Immature natural killer cell (primary cell): ENCODE results near the gene APEX1. TPM values are rescaled to one million over a fixed set of nuclear protein-coding genes. Genes with fewer than 3 reads are reported as not detected.

ENCODE experiments used
- DNase-seq, 3 donors: peaks; one replicate each; pipeline ENCODE4 v3.0.0; 2022; ENCODE audit warnings: mixed read lengths in 1 of 3
- H3K27ac Mint-ChIP-seq, 6 donors: one replicate each; pipeline ENCODE4 v1.8.0; 2020; ENCODE audit warnings: mixed read lengths in 6 of 6, mild to moderate bottlenecking in 5 of 6, inconsistent platforms in 4 of 6, moderate library complexity in 3 of 6
- H3K27me3 Mint-ChIP-seq, 3 donors: one replicate each; pipeline ENCODE4 v1.8.0; 2020 to 2021; ENCODE audit warnings: low read depth in 3 of 3, mild to moderate bottlenecking in 3 of 3, mixed read lengths in 3 of 3, moderate library complexity in 3 of 3, inconsistent platforms in 1 of 3
- H3K36me3 Mint-ChIP-seq, 3 donors: one replicate each; pipeline ENCODE4 v1.8.0; 2020; ENCODE audit warnings: mixed read lengths in 3 of 3, inconsistent platforms in 2 of 3, mild to moderate bottlenecking in 2 of 3
- H3K4me1 Mint-ChIP-seq, 2 donors: one replicate each; pipeline ENCODE4 v1.8.0; 2020; ENCODE audit warnings: inconsistent platforms in 2 of 2, mild to moderate bottlenecking in 2 of 2, mixed read lengths in 2 of 2, moderate library complexity in 1 of 2
- H3K4me3 Mint-ChIP-seq, 5 donors: one replicate each; pipeline ENCODE4 v1.8.0; 2020; ENCODE audit warnings: mild to moderate bottlenecking in 5 of 5, mixed read lengths in 5 of 5, inconsistent platforms in 3 of 5, moderate library complexity in 3 of 5
- H3K9me3 Mint-ChIP-seq, 6 donors: one replicate each; pipeline ENCODE4 v1.8.0; 2020; ENCODE audit warnings: mild to moderate bottlenecking in 6 of 6, mixed read lengths in 6 of 6, inconsistent platforms in 4 of 6, moderate library complexity in 3 of 6
- polyA plus RNA-seq, 3 donors: library from polyadenylated mRNA; unstranded; fragments of 300-500 nt; fragmentation: Illumina TruSeq; gene quantifications; one replicate each; pipeline ENCODE4 v1.2.3, GENCODE V29; 2021

The APEX1 gene
- polyA plus RNA-seq, 3 donors from 2014 or later: 85.6 to 95.6 (median 93.3) TPM

DNA sequence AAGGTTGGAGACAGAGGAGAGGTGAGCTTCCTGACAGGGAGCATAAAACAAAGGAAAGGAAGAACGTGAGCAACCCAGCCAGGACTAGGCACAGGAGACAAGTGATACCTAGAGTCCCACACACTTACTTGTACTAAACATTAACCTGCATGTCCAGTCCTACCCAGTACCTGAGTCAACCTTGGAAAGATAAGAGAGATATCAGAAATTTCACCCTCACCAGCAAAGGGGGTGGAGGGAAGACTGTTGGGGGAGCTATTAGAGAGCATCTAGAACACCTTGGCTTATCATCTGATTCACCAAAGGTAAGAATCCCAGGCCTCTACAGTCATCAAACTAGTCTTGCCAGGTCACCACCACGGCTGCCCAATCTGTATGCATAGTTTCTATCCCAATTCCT is 30.2 kb upstream of the APEX1 start:
- Mint-ChIP-seq H3K4me3 (no peak overlapping the region), H3K36me3 (no peaks in the 10 kb centered on the region), H3K9me3 (no peaks in the 10 kb centered on the region), H3K4me1 (peaks cover 22 to 26% of the 10 kb centered on the region in 2 donors), H3K27ac (no peak overlapping the region), H3K27me3 (peaks cover 0 to 2% (median 0%) of the 10 kb centered on the region in 3 donors)
- DNase-seq: no peak

DNA sequence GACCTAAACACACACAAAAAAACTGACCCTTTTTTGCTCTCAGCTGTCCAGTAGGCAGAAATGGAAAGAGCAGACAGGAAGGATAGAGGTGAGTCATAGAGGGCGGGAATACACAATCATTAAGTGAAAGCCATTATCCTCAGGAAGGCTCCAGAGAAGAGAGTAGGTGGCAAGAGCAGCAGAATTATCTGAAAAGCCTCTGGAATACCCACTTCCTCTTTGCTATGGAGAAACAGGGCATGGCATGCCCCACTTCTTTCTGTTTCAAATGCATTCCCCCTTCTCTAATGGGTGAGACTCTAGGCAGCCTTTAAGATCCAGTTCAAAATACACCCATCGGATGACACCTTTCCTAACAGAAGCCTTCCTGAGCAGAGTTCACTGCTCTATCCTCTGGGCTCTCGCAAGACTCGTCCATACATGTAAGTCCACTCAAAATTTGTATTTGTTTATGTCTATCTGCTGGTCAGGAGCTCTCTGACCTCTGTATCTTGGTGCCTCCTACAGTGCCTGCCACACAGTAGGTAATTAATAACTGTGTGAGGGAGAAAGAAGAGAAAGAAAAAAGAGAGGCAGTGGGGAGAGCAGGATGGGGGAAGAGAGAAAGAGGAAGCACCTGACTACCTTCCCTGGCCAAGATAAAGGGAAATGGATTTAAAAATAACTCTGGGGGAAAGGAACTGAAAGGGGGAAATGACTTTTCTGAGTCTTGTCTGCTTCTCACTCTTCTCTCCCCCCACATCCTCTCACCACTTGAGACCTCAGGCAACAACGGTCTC is 27.6 kb upstream of the APEX1 start:
- Mint-ChIP-seq H3K4me3 (peak overlapping the region in 3 of 5 donors; percentile 16 to 43 (median 33)), H3K9me3 (no peaks in the 10 kb centered on the region), H3K27me3 (peaks cover 0 to 2% (median 0%) of the 10 kb centered on the region in 3 donors), H3K36me3 (no peaks in the 10 kb centered on the region), H3K27ac (peak overlapping the region; percentile 55 to 89 (median 68)), H3K4me1 (peaks cover 25 to 27% of the 10 kb centered on the region in 2 donors)
- DNase-seq: peak in 1 of 3 donors; percentile 11

DNA sequence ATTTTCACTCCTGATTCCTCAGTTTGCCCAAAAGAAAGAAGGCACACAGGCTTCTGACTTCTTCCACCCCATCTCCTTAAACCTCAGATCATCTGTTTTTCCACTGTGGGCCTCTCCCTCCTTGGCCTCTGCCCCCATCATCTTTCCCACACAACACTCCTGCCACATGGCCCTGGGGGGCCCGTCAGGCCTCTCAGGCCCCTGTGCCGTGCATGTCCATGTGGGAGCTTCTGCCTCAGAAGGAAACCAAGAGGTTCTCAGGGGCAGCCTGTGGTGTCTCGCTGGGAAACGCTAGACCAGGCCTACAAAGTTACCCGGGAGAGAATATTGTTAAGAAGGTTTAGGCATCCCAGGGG is 27.0 kb upstream of the APEX1 start:
- Mint-ChIP-seq H3K4me3 (peak overlapping the region in 3 of 5 donors; percentile 16 to 43 (median 33)), H3K9me3 (no peaks in the 10 kb centered on the region), H3K27me3 (peaks cover 0 to 2% (median 0%) of the 10 kb centered on the region in 3 donors), H3K4me1 (peaks cover 25 to 27% of the 10 kb centered on the region in 2 donors), H3K27ac (peak overlapping the region; percentile 55 to 89 (median 68)), H3K36me3 (no peaks in the 10 kb centered on the region)
- DNase-seq: no peak

DNA sequence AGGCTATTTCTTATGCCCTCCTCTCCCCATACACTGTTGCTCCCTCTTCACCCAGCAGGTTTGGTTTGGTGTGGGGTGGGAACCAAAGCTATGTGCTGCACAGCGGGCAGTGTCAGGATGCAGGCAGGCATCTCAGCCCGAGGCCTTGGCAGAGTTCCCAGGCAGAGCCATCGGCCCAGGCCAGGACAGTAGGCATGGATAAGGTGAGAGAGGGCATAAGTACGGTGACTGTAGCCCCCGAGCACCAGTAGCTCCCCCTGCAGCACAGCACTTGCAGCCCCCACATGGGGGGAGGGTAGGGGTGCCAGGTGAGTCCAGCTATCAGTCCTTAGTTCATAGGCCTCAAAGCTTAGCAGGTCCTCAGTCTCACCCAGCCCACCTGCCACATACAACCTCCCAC is 26.2 kb upstream of the APEX1 start:
- H3K36me3 Mint-ChIP-seq: no peaks in the 10 kb centered on the region

DNA sequence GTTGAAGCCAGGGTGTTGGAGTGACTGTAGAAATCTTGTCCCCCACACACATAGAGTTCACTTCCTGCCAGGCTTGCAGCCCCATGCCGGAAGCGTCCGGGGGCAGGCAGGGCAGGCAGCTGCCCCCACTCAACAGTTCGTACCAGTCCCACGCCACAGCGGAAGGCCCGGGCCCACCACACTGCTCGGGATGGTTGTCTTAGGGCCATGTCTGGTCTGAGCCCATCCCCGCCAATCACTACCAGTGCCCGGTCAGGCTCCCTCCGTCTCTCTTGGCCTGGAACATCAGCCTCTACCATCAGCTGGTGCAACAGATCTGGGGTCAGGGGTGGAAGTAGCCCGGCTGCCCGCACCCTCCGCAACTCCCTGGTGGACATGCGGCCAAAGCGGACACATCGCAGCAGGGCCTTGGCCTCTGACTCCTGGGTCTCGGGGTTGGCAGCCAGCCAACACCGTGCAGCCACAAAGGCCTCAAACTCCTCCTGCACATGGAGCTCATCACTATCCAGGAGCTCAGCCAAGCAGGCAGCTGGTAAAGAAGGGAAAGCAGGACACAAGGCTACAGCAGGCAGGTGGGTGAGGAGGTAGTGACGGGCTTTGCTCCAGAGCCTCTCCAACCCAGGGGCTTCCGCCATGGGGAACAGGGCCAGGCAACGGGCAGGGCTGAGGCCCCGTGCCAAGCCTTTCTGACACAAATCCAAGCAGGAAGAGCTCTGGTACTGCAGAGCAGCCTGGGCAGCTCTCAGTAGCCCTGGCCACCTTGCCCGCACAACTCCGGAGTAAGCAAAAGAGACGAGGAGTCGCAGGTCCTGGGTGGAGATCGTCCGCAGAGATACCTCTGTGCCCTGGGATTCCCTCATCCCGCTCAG is 25.0 kb upstream of the APEX1 start:
- Mint-ChIP-seq H3K4me1 (peaks cover 25 to 27% of the 10 kb centered on the region in 2 donors), H3K27ac (peak overlapping the region in 3 of 6 donors; percentile 35 to 56 (median 50)), H3K4me3 (peak overlapping the region in 1 of 5 donors; percentile 36), H3K27me3 (no peaks in the 10 kb centered on the region), H3K9me3 (no peaks in the 10 kb centered on the region), H3K36me3 (no peaks in the 10 kb centered on the region)
- DNase-seq: no peak

More for the DNA sequence above, 26.2 kb upstream of the APEX1 start:
- Mint-ChIP-seq H3K27ac (peak overlapping the region in 1 of 6 donors; percentile 82), H3K4me3 (no peak overlapping the region), H3K9me3 (no peaks in the 10 kb centered on the region), H3K4me1 (peaks cover 25 to 27% of the 10 kb centered on the region in 2 donors), H3K27me3 (no peaks in the 10 kb centered on the region)
- no peak for DNase-seq

DNA sequence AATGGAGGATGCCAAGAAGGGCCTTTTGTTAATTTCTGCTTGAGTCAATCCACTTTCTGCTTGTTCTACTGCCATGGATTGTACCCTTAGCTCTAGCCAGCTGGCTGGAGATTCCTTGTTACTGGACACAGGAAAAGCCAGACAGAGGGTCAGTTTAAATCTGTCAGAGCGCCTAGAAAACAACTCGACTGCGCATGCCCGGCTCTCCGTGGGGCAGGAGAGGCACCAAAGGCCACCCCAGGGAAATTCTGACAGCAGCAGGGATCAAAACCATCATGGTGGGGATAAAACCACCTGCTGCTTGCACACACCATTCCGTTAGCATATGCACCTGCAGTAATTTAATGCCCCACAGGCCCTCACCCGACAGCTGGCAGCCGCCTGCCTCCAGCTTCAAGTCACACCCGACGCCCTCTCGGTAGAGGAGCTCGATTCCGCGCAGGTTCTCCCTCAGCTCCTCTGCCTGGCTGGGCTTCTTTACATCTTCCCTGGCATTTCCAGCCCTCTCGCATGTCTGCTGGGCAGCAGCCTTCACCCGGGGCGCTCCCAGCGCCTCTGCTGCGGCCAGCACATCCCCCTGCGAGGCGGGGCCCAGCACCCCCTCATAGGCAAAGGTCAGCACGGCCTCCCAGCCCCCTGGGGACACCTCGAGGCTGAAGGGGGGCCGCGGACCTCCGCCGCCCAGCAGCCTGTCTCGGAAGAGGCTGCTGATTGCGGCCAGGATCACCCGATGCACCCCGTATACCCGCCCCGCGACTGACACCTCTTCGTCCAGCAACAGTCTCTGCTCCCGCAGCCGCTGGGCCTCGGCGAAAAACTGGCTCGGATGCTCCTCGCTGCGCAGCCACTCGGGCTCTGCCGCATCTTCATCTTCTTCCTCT is 20.1 kb upstream of the APEX1 start:
- Mint-ChIP-seq H3K27ac (no peak overlapping the region), H3K36me3 (peaks cover 0 to 3% (median 0%) of the 10 kb centered on the region in 3 donors), H3K27me3 (peaks cover 0 to 2% (median 0%) of the 10 kb centered on the region in 3 donors)

DNA sequence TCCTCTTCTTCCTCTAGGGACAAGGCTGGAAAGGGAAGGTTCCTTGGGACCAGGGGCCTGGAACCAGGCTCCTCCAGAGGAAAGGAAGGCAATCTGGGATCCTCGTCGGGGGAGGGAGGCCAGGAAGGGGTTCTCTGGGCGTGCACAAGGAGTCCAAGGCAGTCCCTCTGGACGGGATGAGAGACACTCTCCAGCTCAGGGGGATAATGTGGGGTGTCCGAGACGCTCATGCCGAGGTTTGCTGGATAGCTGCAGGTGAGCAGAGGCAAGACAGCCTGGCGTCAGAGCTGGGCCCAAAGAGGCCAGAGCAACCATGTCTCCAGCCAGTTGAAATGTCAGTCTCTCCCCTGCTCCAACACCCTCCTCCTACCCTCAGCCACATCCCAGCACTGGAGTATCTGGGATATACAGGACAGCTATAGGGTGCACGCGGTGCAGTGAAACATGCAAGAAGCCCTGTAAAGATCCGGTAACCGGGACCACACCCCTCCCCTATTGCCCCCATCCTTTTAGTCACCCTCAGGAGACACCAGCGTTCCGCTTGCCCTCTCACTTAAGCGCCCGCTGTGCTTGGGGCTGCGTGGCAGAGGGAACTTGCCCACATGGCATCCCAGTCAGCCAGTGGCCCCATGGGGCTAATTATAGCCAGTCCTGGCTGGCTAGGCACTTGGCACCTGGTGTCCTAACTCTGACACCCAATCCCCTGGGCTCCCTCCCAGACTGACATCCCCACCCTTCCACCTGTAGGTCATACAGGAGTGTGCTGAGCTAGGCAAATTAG is 19.3 kb upstream of the APEX1 start, which contains the start of gene KLHL33:
Gene KLHL33, minus strand, starts transcription at position 585 of the 781 bp plus-strand sequence. Its CDS starts 355 bp downstream, at position 230.
- peaks cover under 1 to 2% (median 2%) of the 10 kb centered on the region in 3 donors for H3K27me3 Mint-ChIP-seq
- peaks cover 3 to 5% of the 10 kb centered on the region in 2 donors for H3K4me1 Mint-ChIP-seq
- no peak for DNase-seq
- H3K27ac Mint-ChIP-seq: no peak within 1 kb of the TSS
- H3K9me3 Mint-ChIP-seq: no peaks in the 10 kb centered on the region
- H3K36me3 Mint-ChIP-seq: peaks cover 0 to 3% (median 0%) of the 10 kb centered on the region in 3 donors
- H3K4me3 Mint-ChIP-seq: no peak within 1 kb of the TSS

More for the DNA sequence above, 20.1 kb upstream of the APEX1 start:
- no peak overlapping the region for H3K4me3 Mint-ChIP-seq
- H3K4me1 Mint-ChIP-seq: peaks cover under 1 to 2% of the 10 kb centered on the region in 2 donors
- DNase-seq: no peak
- H3K9me3 Mint-ChIP-seq: no peaks in the 10 kb centered on the region

DNA sequence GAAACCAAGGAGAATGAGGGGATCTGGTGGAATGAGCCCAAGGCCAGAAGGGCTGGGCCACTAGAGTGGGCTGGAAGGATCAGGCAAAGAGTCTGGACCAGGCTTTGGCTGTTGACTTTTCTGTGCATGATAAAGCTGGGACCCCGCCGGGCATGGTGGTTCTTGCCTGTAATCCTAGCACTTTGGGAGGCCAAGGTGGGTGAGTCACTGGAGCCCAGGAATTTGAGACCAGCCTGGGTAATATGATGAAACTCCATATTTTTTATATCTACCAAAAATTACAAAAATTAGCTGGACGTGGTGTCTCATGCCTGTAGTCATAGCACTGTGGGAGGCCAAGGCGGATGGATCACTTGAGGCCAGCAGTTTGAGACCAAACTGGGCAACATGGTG is 18.7 kb upstream of the APEX1 start:
- peaks cover 8 to 11% of the 10 kb centered on the region in 2 donors for H3K4me1 Mint-ChIP-seq
- H3K27ac Mint-ChIP-seq: no peak overlapping the region
- DNase-seq: no peak
- peaks cover 1 to 2% (median 2%) of the 10 kb centered on the region in 3 donors for H3K27me3 Mint-ChIP-seq
- peaks cover 0 to 3% (median 0%) of the 10 kb centered on the region in 3 donors for H3K36me3 Mint-ChIP-seq
- H3K9me3 Mint-ChIP-seq: no peaks in the 10 kb centered on the region
- no peak overlapping the region for H3K4me3 Mint-ChIP-seq

DNA sequence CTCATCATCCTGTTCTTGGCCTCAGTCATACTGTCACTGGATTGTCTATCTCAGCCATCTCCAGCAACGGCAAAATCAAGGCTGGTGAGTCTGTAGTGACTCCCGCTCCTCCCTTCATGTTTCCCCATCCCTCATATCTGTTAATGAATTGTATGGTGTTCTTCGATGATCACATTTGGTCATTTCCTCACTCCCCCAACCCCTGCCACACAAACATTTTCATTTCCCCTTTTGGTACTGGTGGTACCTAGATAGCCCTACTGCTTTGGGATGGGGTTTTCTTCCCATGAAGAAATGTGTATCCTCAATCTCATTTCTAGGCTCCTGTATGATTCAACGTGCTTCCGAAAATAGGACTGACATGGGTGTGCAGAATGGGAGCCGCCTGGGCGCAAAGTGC is 16.4 kb upstream of the APEX1 start:
- DNase-seq: no peak
- H3K9me3 Mint-ChIP-seq: no peaks in the 10 kb centered on the region
- peaks cover 1 to 2% (median 2%) of the 10 kb centered on the region in 3 donors for H3K27me3 Mint-ChIP-seq
- H3K4me3 Mint-ChIP-seq: no peak overlapping the region
- peaks cover 13 to 14% of the 10 kb centered on the region in 2 donors for H3K4me1 Mint-ChIP-seq
- H3K27ac Mint-ChIP-seq: no peak overlapping the region
- H3K36me3 Mint-ChIP-seq: peaks cover 0 to 10% (median 0%) of the 10 kb centered on the region in 3 donors

DNA sequence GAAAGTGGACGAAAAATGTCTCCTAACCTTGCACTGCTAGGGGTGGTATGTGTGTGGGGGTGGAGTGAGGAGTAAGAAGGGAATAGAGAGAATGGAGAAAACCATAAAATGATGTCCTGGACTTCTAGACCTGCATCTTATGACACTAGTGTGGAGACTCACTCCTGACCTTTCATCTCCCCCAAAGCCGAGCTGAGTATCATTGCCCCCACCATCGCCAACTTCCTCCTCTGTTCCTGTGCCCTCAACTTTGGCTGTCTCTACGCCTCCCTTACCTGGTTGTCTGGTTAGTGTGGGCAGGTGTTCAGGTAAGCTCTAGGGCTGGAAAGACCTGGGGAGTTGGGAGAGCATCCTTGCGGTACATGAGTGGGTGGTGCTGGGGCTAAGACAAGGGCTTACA is 14.6 kb upstream of the APEX1 start:
- Mint-ChIP-seq H3K36me3 (peaks cover 0 to 10% (median 0%) of the 10 kb centered on the region in 3 donors), H3K27ac (peak overlapping the region in 1 of 6 donors; percentile 64), H3K27me3 (peaks cover 1 to 2% (median 2%) of the 10 kb centered on the region in 3 donors), H3K4me1 (peaks cover 13 to 14% of the 10 kb centered on the region in 2 donors), H3K9me3 (no peaks in the 10 kb centered on the region), H3K4me3 (no peak overlapping the region)
- DNase-seq: no peak

DNA sequence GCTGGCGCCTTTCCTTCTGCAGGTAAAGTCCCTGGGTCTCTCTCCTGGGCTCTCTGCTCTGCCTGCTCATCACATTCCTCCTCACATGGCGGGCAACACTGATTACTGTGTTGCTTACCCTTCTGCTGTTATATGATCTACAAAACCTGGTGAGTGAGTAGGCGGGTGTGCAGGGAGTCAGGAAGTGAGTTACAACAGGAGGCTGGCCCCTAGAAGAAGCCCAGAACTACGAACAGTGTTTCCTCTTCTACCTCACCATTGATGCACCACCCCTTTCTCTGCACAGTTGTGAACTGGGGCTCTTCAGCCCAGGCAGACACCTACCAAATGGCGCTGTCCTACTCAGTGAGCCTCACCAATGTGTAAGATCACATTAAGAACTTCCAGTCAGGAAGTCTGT is 14.1 kb upstream of the APEX1 start:
- H3K4me3 Mint-ChIP-seq: no peak overlapping the region

DNA sequence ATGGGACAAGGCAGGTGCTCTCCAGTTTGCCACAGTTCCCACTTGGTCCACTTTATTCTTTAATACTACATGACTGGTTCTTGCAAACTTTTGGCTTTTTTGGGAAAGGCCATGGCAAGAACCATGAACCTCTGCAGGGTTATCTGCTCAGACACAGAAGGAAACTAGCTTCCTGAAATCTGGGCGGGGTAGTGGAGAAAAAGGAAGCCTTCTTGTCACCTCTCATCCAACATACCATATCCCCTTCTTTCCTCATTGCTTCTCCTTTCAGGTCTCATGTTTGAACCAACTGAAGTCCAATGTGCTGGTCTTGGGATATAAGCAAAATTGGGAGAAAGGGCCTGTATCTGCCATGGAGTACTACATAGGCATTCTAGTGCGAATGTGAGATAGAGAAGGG is 13.6 kb upstream of the APEX1 start:
- H3K27ac Mint-ChIP-seq: no peak overlapping the region
- no peak overlapping the region for H3K4me3 Mint-ChIP-seq
- H3K27me3 Mint-ChIP-seq: peaks cover 1 to 2% (median 2%) of the 10 kb centered on the region in 3 donors
- H3K9me3 Mint-ChIP-seq: no peaks in the 10 kb centered on the region
- H3K36me3 Mint-ChIP-seq: peaks cover 0 to 10% (median under 1%) of the 10 kb centered on the region in 3 donors
- peaks cover 13 to 14% of the 10 kb centered on the region in 2 donors for H3K4me1 Mint-ChIP-seq
- DNase-seq: no peak

More for the DNA sequence above, 14.1 kb upstream of the APEX1 start:
- DNase-seq: no peak
- H3K27me3 Mint-ChIP-seq: peaks cover 1 to 2% (median 2%) of the 10 kb centered on the region in 3 donors
- peak overlapping the region in 1 of 6 donors; percentile 64 for H3K27ac Mint-ChIP-seq
- H3K9me3 Mint-ChIP-seq: no peaks in the 10 kb centered on the region
- H3K36me3 Mint-ChIP-seq: peaks cover 0 to 10% (median 0%) of the 10 kb centered on the region in 3 donors
- peaks cover 13 to 14% of the 10 kb centered on the region in 2 donors for H3K4me1 Mint-ChIP-seq
